Measurements from ENCODE around the gene MRPS23.

The MRPS23 gene

DNA sequence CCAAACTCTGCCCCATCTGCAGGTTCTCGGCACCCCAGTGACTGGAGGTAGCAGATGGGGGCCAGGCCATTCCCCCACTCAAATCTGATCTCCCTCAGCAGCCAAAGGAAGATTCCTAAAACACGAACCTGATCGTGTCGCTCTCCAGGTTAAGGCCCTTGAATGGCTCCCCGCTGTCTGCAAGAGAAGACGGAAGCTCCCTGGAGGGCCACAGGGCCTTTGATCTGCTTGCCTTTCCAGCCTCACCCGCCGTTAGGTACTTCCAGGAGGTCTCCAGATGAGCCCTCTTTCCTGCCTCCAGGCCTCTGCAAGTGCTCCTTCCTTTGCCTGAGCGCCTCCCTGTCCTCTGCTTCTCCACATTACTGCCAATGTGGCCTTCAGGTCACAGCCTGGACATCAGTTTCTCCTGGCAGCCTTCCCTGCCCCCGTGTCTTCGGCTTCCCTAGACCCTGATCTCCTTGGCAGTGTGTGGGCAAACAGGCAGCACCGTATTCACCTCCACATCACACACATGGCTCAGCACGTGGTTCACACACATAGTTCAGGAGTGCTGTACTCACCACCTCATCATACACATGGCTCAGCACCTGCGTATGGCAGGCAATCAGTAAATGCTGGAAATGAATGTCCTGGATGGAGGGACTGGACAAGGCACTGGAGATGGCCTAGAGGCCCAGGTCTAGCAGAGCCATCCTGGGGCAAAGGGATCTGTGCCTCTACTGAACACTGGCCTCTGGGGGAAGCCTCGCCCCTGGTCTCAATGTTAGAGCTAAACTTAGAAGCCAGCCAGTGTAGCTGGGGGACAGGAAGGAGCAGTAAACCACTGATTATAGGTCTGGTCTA, 26.4 kb upstream of the MRPS23 start:
- no CpG with 5 or more reads among the region's 15 CpGs for WGBS (ENCODE audit: extremely low coverage, insufficient coverage, low lambda C conversion rate)
- H3K4ac ChIP-seq (ENCODE audit: low read depth, low read length), result peak overlapping the region; percentile 38
- no peak overlapping the region for H4K5ac ChIP-seq (ENCODE audit: low read length)
- H3K27me3 ChIP-seq (ENCODE audit: insufficient read depth, low read length, poor library complexity), result no peaks in the 10 kb centered on the region
- peak overlapping the region; percentile 83 for H3K23ac ChIP-seq (ENCODE audit: low read length)
- H3K9ac ChIP-seq (ENCODE audit: low read length), result peak overlapping the region; percentile 59
- no peak overlapping the region for H4K8ac ChIP-seq (ENCODE audit: low read depth, low read length)
- peak overlapping the region; percentile 86 for H3K18ac ChIP-seq (ENCODE audit: low read length)
- DNase-seq, result no peak
- H2AK5ac ChIP-seq (ENCODE audit: low read length), result peak overlapping the region; percentile 87
- peak overlapping the region; percentile 81 for H2BK5ac ChIP-seq (ENCODE audit: low read length)
- peak overlapping the region; percentile 84 for H3K56ac ChIP-seq (ENCODE audit: low read length)
- H3K4me3 ChIP-seq (ENCODE audit: low read length), result no peak overlapping the region
- H2BK15ac ChIP-seq (replicated peaks; ENCODE audit: low read depth), result no peak overlapping the region
- H3K79me1 ChIP-seq (ENCODE audit: low read length), result peaks cover 2% of the 10 kb centered on the region
- H3K4me2 ChIP-seq (ENCODE audit: low read length), result no peak overlapping the region
- no peaks in the 10 kb centered on the region for H3K36me3 ChIP-seq (ENCODE audit: control insufficient read depth, insufficient read depth, low read length)
- H3K79me2 ChIP-seq (ENCODE audit: control insufficient read depth, insufficient read depth, low read length), result no peaks in the 10 kb centered on the region
- peak overlapping the region; percentile 98 for H3K27ac ChIP-seq (ENCODE audit: low read depth, low read length)
- H3K4me1 ChIP-seq (ENCODE audit: control insufficient read depth, low read depth, low read length), result peaks cover 28% of the 10 kb centered on the region
- no peak overlapping the region for H2BK120ac ChIP-seq (ENCODE audit: low read depth, low read length)

- peaks cover 28% of the 10 kb centered on the region for H3K4me1 ChIP-seq (ENCODE audit: control insufficient read depth, low read depth, low read length)
- no peak overlapping the region for H3K4me3 ChIP-seq (ENCODE audit: low read length)
- H3K9ac ChIP-seq (ENCODE audit: low read length), result peak overlapping the region; percentile 59
- peak; percentile 98 for DNase-seq
- H3K23ac ChIP-seq (ENCODE audit: low read length), result peak overlapping the region; percentile 48
- peak overlapping the region; percentile 86 for H2BK5ac ChIP-seq (ENCODE audit: low read length)
- H4K8ac ChIP-seq (ENCODE audit: low read depth, low read length), result no peak overlapping the region
- peak overlapping the region; percentile 98 for H3K27ac ChIP-seq (ENCODE audit: low read depth, low read length)
- no peak overlapping the region for H2BK15ac ChIP-seq (replicated peaks; ENCODE audit: low read depth)
- peak overlapping the region; percentile 45 for H2BK120ac ChIP-seq (ENCODE audit: low read depth, low read length)
- H3K36me3 ChIP-seq (ENCODE audit: control insufficient read depth, insufficient read depth, low read length), result no peaks in the 10 kb centered on the region
- no CpG with 5 or more reads among the region's 10 CpGs for WGBS (ENCODE audit: extremely low coverage, insufficient coverage, low lambda C conversion rate)
- H3K4me2 ChIP-seq (ENCODE audit: low read length), result peak overlapping the region; percentile 3
- H3K56ac ChIP-seq (ENCODE audit: low read length), result peak overlapping the region; percentile 84
- peak overlapping the region; percentile 38 for H3K4ac ChIP-seq (ENCODE audit: low read depth, low read length)
- H3K18ac ChIP-seq (ENCODE audit: low read length), result peak overlapping the region; percentile 86
- no peak overlapping the region for H4K5ac ChIP-seq (ENCODE audit: low read length)
- H3K79me2 ChIP-seq (ENCODE audit: control insufficient read depth, insufficient read depth, low read length), result no peaks in the 10 kb centered on the region
- H2AK5ac ChIP-seq (ENCODE audit: low read length), result peak overlapping the region; percentile 84
- no peaks in the 10 kb centered on the region for H3K27me3 ChIP-seq (ENCODE audit: insufficient read depth, low read length, poor library complexity)
- peaks cover 2% of the 10 kb centered on the region for H3K79me1 ChIP-seq (ENCODE audit: low read length)
These were observed 25.6 kb upstream of the MRPS23 start for GRCh38 chr17:57875290-57876022.

GRCh38 chr17:57874434-57875289, 24.8 kb upstream of the MRPS23 start:
- Histone ChIP-seq H3K4ac (ENCODE audit: low read depth, low read length) (peak overlapping the region; percentile 28), H3K18ac (ENCODE audit: low read length) (peak overlapping the region; percentile 86), H3K36me3 (ENCODE audit: control insufficient read depth, insufficient read depth, low read length) (no peaks in the 10 kb centered on the region), H3K23ac (ENCODE audit: low read length) (peak overlapping the region; percentile 95), H4K5ac (ENCODE audit: low read length) (peak overlapping the region; percentile 33), H4K8ac (ENCODE audit: low read depth, low read length) (no peak overlapping the region), H3K27ac (ENCODE audit: low read depth, low read length) (peak overlapping the region; percentile 98), H3K27me3 (ENCODE audit: insufficient read depth, low read length, poor library complexity) (no peaks in the 10 kb centered on the region), H2AK5ac (ENCODE audit: low read length) (peak overlapping the region; percentile 97), H2BK120ac (ENCODE audit: low read depth, low read length) (peak overlapping the region; percentile 45), H3K4me2 (ENCODE audit: low read length) (peak overlapping the region; percentile 3), H2BK15ac (replicated peaks; ENCODE audit: low read depth) (no peak overlapping the region), H3K4me3 (ENCODE audit: low read length) (no peak overlapping the region), H3K4me1 (ENCODE audit: control insufficient read depth, low read depth, low read length) (peaks cover 28% of the 10 kb centered on the region), H3K9ac (ENCODE audit: low read length) (peak overlapping the region; percentile 70), H2BK5ac (ENCODE audit: low read length) (peak overlapping the region; percentile 96), H3K56ac (ENCODE audit: low read length) (peak overlapping the region; percentile 94), H3K79me1 (ENCODE audit: low read length) (peaks cover 2% of the 10 kb centered on the region), H3K79me2 (ENCODE audit: control insufficient read depth, insufficient read depth, low read length) (no peaks in the 10 kb centered on the region)
- peak; percentile 98 for DNase-seq
- WGBS (ENCODE audit: extremely low coverage, insufficient coverage, low lambda C conversion rate), result no CpG with 5 or more reads among the region's 33 CpGs

DNA sequence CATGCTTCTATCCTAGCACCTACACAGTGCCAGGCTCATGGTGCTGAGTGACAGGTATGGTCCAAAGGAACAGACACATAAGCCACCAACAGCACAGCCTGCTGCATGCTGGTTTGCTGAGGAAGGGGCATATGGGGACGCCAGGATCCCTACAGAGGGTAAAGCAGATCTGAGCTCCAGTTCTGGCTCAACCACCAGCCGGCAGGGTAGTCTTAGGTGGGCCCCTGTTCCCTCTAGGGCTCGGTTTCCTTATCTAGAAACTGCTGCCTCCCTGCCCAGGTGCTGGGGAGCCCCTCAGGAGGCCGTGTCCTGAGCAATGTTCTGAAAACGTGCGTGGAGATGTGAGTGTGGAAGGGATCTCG, 24.2 kb upstream of the MRPS23 start:
- no peaks in the 10 kb centered on the region for H3K79me2 ChIP-seq (ENCODE audit: control insufficient read depth, insufficient read depth, low read length)
- H4K8ac ChIP-seq (ENCODE audit: low read depth, low read length), result no peak overlapping the region
- H2AK5ac ChIP-seq (ENCODE audit: low read length), result peak overlapping the region; percentile 97
- H3K4me2 ChIP-seq (ENCODE audit: low read length), result no peak overlapping the region
- H2BK120ac ChIP-seq (ENCODE audit: low read depth, low read length), result peak overlapping the region; percentile 31
- no peaks in the 10 kb centered on the region for H3K36me3 ChIP-seq (ENCODE audit: control insufficient read depth, insufficient read depth, low read length)
- H3K18ac ChIP-seq (ENCODE audit: low read length), result peak overlapping the region; percentile 78
- peak overlapping the region; percentile 94 for H3K56ac ChIP-seq (ENCODE audit: low read length)
- peak overlapping the region; percentile 70 for H3K9ac ChIP-seq (ENCODE audit: low read length)
- peak overlapping the region; percentile 96 for H2BK5ac ChIP-seq (ENCODE audit: low read length)
- peak overlapping the region; percentile 85 for H3K27ac ChIP-seq (ENCODE audit: low read depth, low read length)
- peak overlapping the region; percentile 95 for H3K23ac ChIP-seq (ENCODE audit: low read length)
- no peak overlapping the region for H2BK15ac ChIP-seq (replicated peaks; ENCODE audit: low read depth)
- H3K4ac ChIP-seq (ENCODE audit: low read depth, low read length), result peak overlapping the region; percentile 28
- H4K5ac ChIP-seq (ENCODE audit: low read length), result peak overlapping the region; percentile 78
- no peaks in the 10 kb centered on the region for H3K27me3 ChIP-seq (ENCODE audit: insufficient read depth, low read length, poor library complexity)
- peaks cover 2% of the 10 kb centered on the region for H3K79me1 ChIP-seq (ENCODE audit: low read length)
- peaks cover 25% of the 10 kb centered on the region for H3K4me1 ChIP-seq (ENCODE audit: control insufficient read depth, low read depth, low read length)
- DNase-seq, result no peak
- WGBS (ENCODE audit: extremely low coverage, insufficient coverage, low lambda C conversion rate), result no CpG with 5 or more reads among the region's 7 CpGs
- no peak overlapping the region for H3K4me3 ChIP-seq (ENCODE audit: low read length)

DNA sequence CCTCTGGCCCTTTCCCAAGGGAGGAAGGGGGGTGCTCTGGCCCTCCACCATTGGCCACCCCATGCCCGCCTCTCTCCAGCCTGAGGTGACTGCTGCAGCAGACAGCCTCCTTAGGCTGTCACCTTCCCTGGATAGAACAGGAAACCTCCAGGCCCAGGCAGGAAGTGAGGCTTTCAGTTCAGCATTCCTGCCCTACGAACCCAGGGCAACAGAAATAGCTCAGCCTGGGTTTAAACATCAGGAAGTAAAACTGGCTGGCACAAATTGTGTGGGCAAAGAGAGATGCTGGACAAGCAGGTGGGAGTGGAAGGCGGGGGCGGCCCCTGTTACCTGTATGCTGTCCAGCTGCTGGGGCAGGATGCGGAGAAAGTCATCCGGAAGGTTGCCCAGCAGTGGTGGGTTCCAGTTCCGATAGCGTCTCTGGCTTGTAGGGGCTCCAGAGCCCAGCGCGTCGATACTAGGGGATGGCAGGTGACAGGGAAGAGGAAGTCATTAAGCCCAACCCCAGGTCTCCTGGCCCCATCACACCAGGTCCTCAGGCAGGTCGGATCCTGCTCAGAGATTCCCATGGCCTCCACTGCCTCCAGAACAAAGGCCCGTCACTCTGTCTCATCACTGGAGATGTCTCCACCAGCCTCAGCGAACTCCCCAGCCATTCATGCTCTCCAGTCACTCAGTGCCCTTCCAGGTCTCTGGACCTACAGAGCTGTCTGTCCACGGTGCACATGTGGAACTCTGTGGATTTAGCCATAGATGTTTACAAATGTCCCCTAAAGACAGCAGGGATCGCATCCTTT, 23.6 kb upstream of the MRPS23 start:
- H3K4me2 ChIP-seq (ENCODE audit: low read length), result no peak overlapping the region
- H2BK5ac ChIP-seq (ENCODE audit: low read length), result peak overlapping the region; percentile 67
- H3K4me1 ChIP-seq (ENCODE audit: control insufficient read depth, low read depth, low read length), result peaks cover 28% of the 10 kb centered on the region

More for the DNA sequence above, 23.6 kb upstream of the MRPS23 start:
- Histone ChIP-seq H3K4me3 (ENCODE audit: low read length) (no peak overlapping the region), H3K27me3 (ENCODE audit: insufficient read depth, low read length, poor library complexity) (no peaks in the 10 kb centered on the region), H3K4ac (ENCODE audit: low read depth, low read length) (peak overlapping the region; percentile 28), H4K5ac (ENCODE audit: low read length) (peak overlapping the region; percentile 78), H3K9ac (ENCODE audit: low read length) (peak overlapping the region; percentile 70), H2BK15ac (replicated peaks; ENCODE audit: low read depth) (no peak overlapping the region), H3K23ac (ENCODE audit: low read length) (no peak overlapping the region), H2BK120ac (ENCODE audit: low read depth, low read length) (no peak overlapping the region), H3K27ac (ENCODE audit: low read depth, low read length) (no peak overlapping the region), H3K18ac (ENCODE audit: low read length) (peak overlapping the region; percentile 78), H4K8ac (ENCODE audit: low read depth, low read length) (no peak overlapping the region), H3K79me2 (ENCODE audit: control insufficient read depth, insufficient read depth, low read length) (no peaks in the 10 kb centered on the region), H3K56ac (ENCODE audit: low read length) (peak overlapping the region; percentile 94), H2AK5ac (ENCODE audit: low read length) (peak overlapping the region; percentile 97), H3K36me3 (ENCODE audit: control insufficient read depth, insufficient read depth, low read length) (no peaks in the 10 kb centered on the region), H3K79me1 (ENCODE audit: low read length) (peaks cover 2% of the 10 kb centered on the region)
- DNase-seq, result peak; percentile 60
- no CpG with 5 or more reads among the region's 16 CpGs for whole genome bisulfite sequencing (ENCODE audit: extremely low coverage, insufficient coverage, low lambda C conversion rate)

Measured in mesendoderm (in vitro differentiated cells).